GM18511 (cell line): ENCODE results near the gene GDF11.
A peak's percentile ranks its signal among the peaks of the same experiment; 100 is the strongest.

Experiments
- ATAC-seq: cut with Tn5 transposase; IDR thresholded peaks from one replicate; pipeline ENCODE4 v1.9.1; 2021; ENCODE audit warnings: mild to moderate bottlenecking, moderate library complexity; ENCODE audit not compliant: unreplicated experiment

Gene GDF11

GRCh38 chr12:55706568-55707218 lies 36.2 kb upstream of the GDF11 start:
- ATAC-seq = no peak

GRCh38 chr12:55707219-55707671 lies 35.7 kb upstream of the GDF11 start:
- ATAC-seq = no peak

- peak; percentile 59 for ATAC-seq
Measured at GRCh38 chr12:55707841-55708694, 34.9 kb upstream of the GDF11 start, which contains the start of gene ITGA7. Gene ITGA7, minus strand, starts transcription at chr12:55707904. Its CDS starts 222 bp downstream, at chr12:55707682.

- ATAC-seq = no peak
Measured at GRCh38 chr12:55708695-55709233, 34.2 kb upstream of the GDF11 start.

- ATAC-seq = no peak
Measured at GRCh38 chr12:55711786-55712553, 31.0 kb upstream of the GDF11 start.

GRCh38 chr12:55712700-55713415 lies 30.1 kb upstream of the GDF11 start:
- ATAC-seq = no peak

- ATAC-seq = no peak
Measured at GRCh38 chr12:55713721-55714120, 29.2 kb upstream of the GDF11 start.

- no peak for ATAC-seq
Measured at GRCh38 chr12:55715169-55715764, 27.7 kb upstream of the GDF11 start.

GRCh38 chr12:55715833-55716581 lies 26.9 kb upstream of the GDF11 start, which contains the start of gene BLOC1S1:
Gene BLOC1S1, plus strand, starts transcription at chr12:55716046. Its CDS starts 6 bp downstream, at chr12:55716052.
- ATAC-seq = peak; percentile 96

- ATAC-seq = peak; percentile 35
Measured at GRCh38 chr12:55716582-55716957, 26.4 kb upstream of the GDF11 start.

GRCh38 chr12:55717011-55718007 lies 25.6 kb upstream of the GDF11 start:
- no peak for ATAC-seq

GRCh38 chr12:55718015-55718414 lies 24.9 kb upstream of the GDF11 start:
- no peak for ATAC-seq

- no peak for ATAC-seq
Measured at GRCh38 chr12:55718624-55719275, 24.2 kb upstream of the GDF11 start.

- ATAC-seq = no peak
Measured at GRCh38 chr12:55719371-55719770, 23.6 kb upstream of the GDF11 start.

- no peak for ATAC-seq
Measured at GRCh38 chr12:55720071-55720564, 22.8 kb upstream of the GDF11 start, which contains the start of gene RDH5. Gene RDH5, plus strand, starts transcription at chr12:55720393. Its CDS starts 792 bp downstream, at chr12:55721185.

GRCh38 chr12:55720894-55721444 lies 22.0 kb upstream of the GDF11 start:
- no peak for ATAC-seq
